Ishikawa (cell line): ENCODE results near the gene CHST15.

ENCODE experiments used
- CEBPB ChIP-seq: IDR thresholded peaks from 2 replicates; pipeline ENCODE4 v1.6.1; 2012
- FOXM1 ChIP-seq: IDR thresholded peaks from 2 replicates; pipeline ENCODE4 v1.6.1; 2012; ENCODE audit warnings: low read depth, borderline replicate concordance

- TF ChIP-seq FOXM1: no peak
- no peak for TF ChIP-seq CEBPB
These were observed 95.8 kb downstream of the CHST15 start for GRCh38 chr10:123997486-123998196.
